Fibroblast of villous mesenchyme (primary cell): ENCODE results near the gene XPR1. TPM values are rescaled to one million over a fixed set of nuclear protein-coding genes. Genes with fewer than 3 reads are reported as not detected.
A peak's percentile ranks its signal among the peaks of the same experiment; 100 is the strongest.

ENCODE experiments used
- DNase-seq: peaks from one replicate; pipeline ENCODE4 v3.0.0-alpha.2; 2010; ENCODE audit warnings: low read depth
- H3K4me3 ChIP-seq: 2 replicates; pipeline ENCODE4 v1.5.1; 2011; ENCODE audit warnings: low read depth, mild to moderate bottlenecking, low read length
- CTCF ChIP-seq: IDR thresholded peaks from 2 replicates; pipeline ENCODE4 v1.5.1; 2012; ENCODE audit warnings: low read depth, mild to moderate bottlenecking, low read length; ENCODE audit not compliant: insufficient read depth
- total RNA-seq: library from RNA; depleted of rRNA; stranded (reverse); fragments of >200 nt; gene quantifications from 2 replicates; pipeline ENCODE4 v1.2.3, GENCODE V29; 2012

XPR1 gene
- 18.7 and 31.5 TPM in 2 replicates for total RNA-seq

DNA sequence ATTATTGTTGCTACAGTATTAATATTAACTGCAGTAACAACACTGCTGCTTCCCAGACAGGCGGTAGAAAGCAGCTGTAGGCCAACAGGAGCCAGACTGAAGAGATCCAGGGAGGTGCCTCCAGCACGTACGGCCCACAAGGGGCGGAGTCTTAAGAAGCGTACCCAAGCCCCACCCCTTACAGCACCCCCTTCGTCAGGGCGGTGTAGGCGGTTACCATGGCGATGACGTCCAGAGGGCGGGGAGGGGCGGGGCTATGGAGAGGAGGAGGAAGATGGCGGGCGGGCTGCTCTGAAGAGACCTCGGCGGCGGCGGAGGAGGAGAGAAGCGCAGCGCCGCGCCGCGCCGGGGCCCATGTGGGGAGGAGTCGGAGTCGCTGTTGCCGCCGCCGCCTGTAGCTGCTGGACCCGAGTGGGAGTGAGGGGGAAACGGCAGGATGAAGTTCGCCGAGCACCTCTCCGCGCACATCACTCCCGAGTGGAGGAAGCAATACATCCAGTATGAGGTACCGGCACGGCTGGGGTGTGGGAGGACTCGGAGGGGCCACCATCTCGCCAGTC, at the start of gene XPR1:
TSS of gene XPR1 (plus strand) at position 257 of the 560 bp plus-strand sequence. CDS start at position 437, 180 bp downstream.
- peak; percentile 25 for TF ChIP-seq CTCF
- peak; percentile 99 for DNase-seq
- peak within 1 kb of the TSS; percentile 93 for H3K4me3 ChIP-seq

DNA sequence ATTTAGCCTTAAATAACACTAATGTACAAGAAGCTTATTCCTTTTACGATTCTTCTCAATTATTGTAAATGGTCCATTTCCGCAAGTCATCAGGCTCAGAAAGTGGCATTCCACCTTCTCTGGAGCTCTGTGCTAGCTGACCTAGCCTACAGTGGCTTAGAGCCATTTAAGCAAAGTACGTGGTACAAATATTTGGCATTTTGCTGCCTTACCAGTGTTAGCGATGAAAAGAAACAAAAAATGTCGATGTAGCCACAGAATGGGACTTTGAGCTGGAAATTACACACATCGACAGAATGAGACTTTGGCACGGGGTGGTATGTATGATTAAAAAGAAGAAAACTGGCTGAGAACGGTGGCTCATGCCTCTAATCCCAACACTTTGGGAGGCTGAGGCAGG, 47.0 kb upstream of the XPR1 start:
- DNase-seq: no peak
- no peak overlapping the region for H3K4me3 ChIP-seq
- no peak for TF ChIP-seq CTCF

GRCh38 chr1:180585994-180586359, 45.8 kb upstream of the XPR1 start:
- no peak for DNase-seq
- H3K4me3 ChIP-seq: no peak overlapping the region
- no peak for TF ChIP-seq CTCF

GRCh38 chr1:180586671-180587155, 45.1 kb upstream of the XPR1 start:
- DNase-seq: no peak
- TF ChIP-seq CTCF: no peak
- no peak overlapping the region for H3K4me3 ChIP-seq

DNA sequence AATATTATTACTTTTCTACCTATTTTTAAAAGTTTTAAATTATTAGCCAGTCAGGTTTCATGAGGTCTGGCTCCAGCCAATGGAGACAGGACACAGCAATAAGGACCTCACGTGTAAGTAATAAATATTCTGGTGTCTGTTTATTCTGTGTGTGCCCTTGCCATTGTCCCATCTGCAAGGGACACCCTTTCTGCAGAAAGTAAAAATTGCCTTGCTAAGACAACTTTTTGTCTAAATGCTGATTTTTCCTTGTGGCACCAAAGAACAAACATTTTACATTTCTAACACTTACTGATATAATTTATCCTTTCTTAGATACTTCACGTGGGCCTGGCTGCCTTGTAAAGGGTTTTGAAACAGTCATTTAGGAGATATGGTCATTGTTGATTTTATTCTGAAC, 43.7 kb upstream of the XPR1 start:
- no peak overlapping the region for H3K4me3 ChIP-seq
- TF ChIP-seq CTCF: no peak
- DNase-seq: no peak

DNA sequence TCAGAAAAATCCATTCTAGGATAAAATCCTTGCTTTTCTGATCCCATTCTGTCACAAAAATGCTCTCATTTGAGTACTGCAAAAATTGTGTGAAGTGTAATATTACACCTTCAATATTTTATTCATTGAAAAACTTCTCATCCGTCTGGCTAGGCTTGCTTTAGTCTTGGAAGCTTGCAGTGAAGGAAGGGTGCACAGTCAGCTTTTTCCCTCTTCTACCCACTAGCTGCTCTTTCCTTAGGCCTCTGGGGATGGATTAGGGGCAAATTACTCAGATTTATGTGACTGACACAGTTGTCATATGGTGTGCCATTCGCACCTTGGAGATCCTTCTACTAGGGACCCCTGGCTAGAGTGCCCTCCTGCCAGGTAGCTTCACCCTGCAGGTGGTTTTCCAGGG, 40.9 kb upstream of the XPR1 start:
- TF ChIP-seq CTCF: no peak
- no peak for DNase-seq
- no peak overlapping the region for H3K4me3 ChIP-seq

DNA sequence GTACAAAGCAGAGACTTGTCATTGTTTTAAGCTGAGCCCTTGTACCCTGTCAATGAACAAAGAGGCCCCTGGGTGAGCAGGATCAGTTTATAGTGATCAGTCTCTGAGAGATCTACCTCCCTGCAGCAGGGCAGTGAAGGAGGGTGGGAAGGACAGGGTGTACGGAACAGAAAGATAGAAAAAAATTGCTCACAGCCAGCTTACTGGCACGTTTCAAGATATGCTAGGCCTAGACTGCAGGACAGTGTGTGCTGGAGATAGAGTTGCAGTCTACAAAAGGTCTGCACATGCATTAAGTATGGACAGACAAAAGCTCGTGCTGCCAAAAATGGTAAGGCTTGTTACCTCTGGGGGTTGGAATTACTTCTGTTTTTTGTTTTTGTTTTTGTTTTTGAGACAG, 38.4 kb upstream of the XPR1 start:
- no peak for TF ChIP-seq CTCF
- no peak overlapping the region for H3K4me3 ChIP-seq
- DNase-seq: no peak
